IPS-20b (cell line): ENCODE measurements around the gene NOTCH2.
"Not testable (repeated sequence)": the region's sequence is repeated elsewhere in the genome, so short reads cannot be mapped to it uniquely, and the experiment has no call there.

Source experiments
- H3K27ac ChIP-seq: one replicate; pipeline ENCODE4 v1.5.1; 2013; ENCODE audit warnings: low read length
- H3K27me3 ChIP-seq: 2 replicates; pipeline ENCODE4 v1.6.1; 2013; ENCODE audit warnings: mild to moderate bottlenecking, low read length, inconsistent platforms; ENCODE audit not compliant: insufficient read depth
- H3K36me3 ChIP-seq: 2 replicates; pipeline ENCODE4 v1.6.1; 2013; ENCODE audit warnings: low read depth, mild to moderate bottlenecking, inconsistent platforms, low read length, moderate library complexity; ENCODE audit not compliant: insufficient read depth
- H3K4me1 ChIP-seq: 2 replicates; pipeline ENCODE4 v1.6.1; 2013; ENCODE audit warnings: mild to moderate bottlenecking, control low read depth, inconsistent platforms, low read length, moderate library complexity; ENCODE audit not compliant: insufficient read depth
- H3K4me3 ChIP-seq: 2 replicates; pipeline ENCODE4 v1.5.1; 2013; ENCODE audit warnings: mild to moderate bottlenecking, low read length, inconsistent platforms
- H3K9ac ChIP-seq: 2 replicates; pipeline ENCODE4 v1.6.1; 2013; ENCODE audit warnings: low read depth, mild to moderate bottlenecking, inconsistent platforms, low read length, moderate library complexity
- H3K9me3 ChIP-seq: 2 replicates; pipeline ENCODE4 v1.6.1; 2013; ENCODE audit warnings: mild to moderate bottlenecking, low read depth, low read length, inconsistent platforms; ENCODE audit not compliant: insufficient read depth

Gene NOTCH2

GRCh38 chr1:120100590-120100989 is 31.1 kb upstream of the NOTCH2 start:
- H3K36me3 ChIP-seq, H3K27ac ChIP-seq, H3K4me1 ChIP-seq, H3K27me3 ChIP-seq, H3K9me3 ChIP-seq, H3K9ac ChIP-seq, H3K4me3 ChIP-seq: not testable (repeated sequence)

- H3K9me3 ChIP-seq, H3K27ac ChIP-seq, H3K36me3 ChIP-seq, H3K4me3 ChIP-seq, H3K27me3 ChIP-seq, H3K4me1 ChIP-seq, H3K9ac ChIP-seq: not testable (repeated sequence)
These were observed 29.7 kb upstream of the NOTCH2 start for GRCh38 chr1:120098986-120099759.

- not testable (repeated sequence) for H3K36me3 ChIP-seq, H3K4me3 ChIP-seq, H3K27me3 ChIP-seq, H3K4me1 ChIP-seq, H3K9ac ChIP-seq, H3K27ac ChIP-seq, H3K9me3 ChIP-seq
These were observed 27.6 kb upstream of the NOTCH2 start for GRCh38 chr1:120096981-120097545.

GRCh38 chr1:120093548-120094181 is 24.2 kb upstream of the NOTCH2 start:
- not testable (repeated sequence) for H3K27me3 ChIP-seq, H3K9ac ChIP-seq, H3K4me3 ChIP-seq, H3K9me3 ChIP-seq, H3K4me1 ChIP-seq, H3K27ac ChIP-seq, H3K36me3 ChIP-seq

GRCh38 chr1:120092232-120093218 is 23.1 kb upstream of the NOTCH2 start:
- H3K27ac ChIP-seq, H3K4me3 ChIP-seq, H3K36me3 ChIP-seq, H3K9ac ChIP-seq, H3K27me3 ChIP-seq, H3K4me1 ChIP-seq, H3K9me3 ChIP-seq: not testable (repeated sequence)

- not testable (repeated sequence) for H3K4me1 ChIP-seq, H3K27ac ChIP-seq, H3K9me3 ChIP-seq, H3K27me3 ChIP-seq, H3K4me3 ChIP-seq, H3K36me3 ChIP-seq, H3K9ac ChIP-seq
These were observed 21.4 kb upstream of the NOTCH2 start for GRCh38 chr1:120090830-120091229.

GRCh38 chr1:120087959-120088358 is 18.5 kb upstream of the NOTCH2 start:
- H3K4me3 ChIP-seq, H3K4me1 ChIP-seq, H3K27me3 ChIP-seq, H3K9me3 ChIP-seq, H3K9ac ChIP-seq, H3K27ac ChIP-seq, H3K36me3 ChIP-seq: not testable (repeated sequence)

- H3K27ac ChIP-seq, H3K9ac ChIP-seq, H3K27me3 ChIP-seq, H3K4me1 ChIP-seq, H3K4me3 ChIP-seq, H3K36me3 ChIP-seq, H3K9me3 ChIP-seq: not testable (repeated sequence)
These were observed 405 bp upstream of the NOTCH2 start for GRCh38 chr1:120069920-120070214.

GRCh38 chr1:120068683-120069066 is 787 bp downstream of the NOTCH2 start:
- H3K36me3 ChIP-seq, H3K9me3 ChIP-seq, H3K9ac ChIP-seq, H3K4me1 ChIP-seq, H3K27ac ChIP-seq, H3K27me3 ChIP-seq: not testable (repeated sequence)
- H3K4me3 ChIP-seq, result peak overlapping the region; percentile 45; the same call in 1 of the 2 replicates

- not testable (repeated sequence) for H3K9ac ChIP-seq, H3K4me1 ChIP-seq, H3K9me3 ChIP-seq, H3K36me3 ChIP-seq, H3K27me3 ChIP-seq, H3K27ac ChIP-seq, H3K4me3 ChIP-seq
These were observed 21.3 kb downstream of the NOTCH2 start for GRCh38 chr1:120048208-120048607.

GRCh38 chr1:120041771-120042170 is 27.7 kb downstream of the NOTCH2 start:
- H3K27ac ChIP-seq, H3K4me1 ChIP-seq, H3K36me3 ChIP-seq, H3K9me3 ChIP-seq, H3K9ac ChIP-seq, H3K4me3 ChIP-seq, H3K27me3 ChIP-seq: not testable (repeated sequence)

- not testable (repeated sequence) for H3K4me1 ChIP-seq, H3K9ac ChIP-seq, H3K27ac ChIP-seq, H3K4me3 ChIP-seq, H3K27me3 ChIP-seq, H3K36me3 ChIP-seq, H3K9me3 ChIP-seq
These were observed 37.2 kb downstream of the NOTCH2 start for GRCh38 chr1:120032253-120032652.
